HG02973 (cell line): Measurements from ENCODE around the gene ASB12.
"Not testable (repeated sequence)": the region's sequence is repeated elsewhere in the genome, so short reads cannot be mapped to it uniquely, and the experiment has no call there.

Experiments used
- ATAC-seq: cut with Tn5 transposase; IDR thresholded peaks from one replicate; pipeline ENCODE4 v1.9.1; 2021; ENCODE audit warnings: moderate library complexity; ENCODE audit not compliant: unreplicated experiment

ASB12 gene

GRCh38 chrX:64230123-64230970, at the start of gene ASB12:
Gene ASB12, minus strand, starts transcription at chrX:64230607. Its CDS starts 4,957 bp downstream, at chrX:64225650.
- no peak for ATAC-seq

GRCh38 chrX:64265265-64265664, 34.9 kb upstream of the ASB12 start:
- ATAC-seq = no peak

GRCh38 chrX:64229154-64229553, 1.3 kb downstream of the ASB12 start:
- ATAC-seq = no peak

GRCh38 chrX:64218023-64218422, 12.4 kb downstream of the ASB12 start:
- no peak for ATAC-seq

GRCh38 chrX:64213989-64214388, 16.4 kb downstream of the ASB12 start:
- ATAC-seq = not testable (repeated sequence)

GRCh38 chrX:64206556-64207162, 23.7 kb downstream of the ASB12 start:
- no peak for ATAC-seq

- ATAC-seq = peak; percentile 86
Measured at GRCh38 chrX:64205735-64206501, 24.5 kb downstream of the ASB12 start.

- peak; percentile 45 for ATAC-seq
Measured at GRCh38 chrX:64205441-64205734, 25.0 kb downstream of the ASB12 start, which contains the start of gene AMER1. Gene AMER1, minus strand, starts transcription at chrX:64205708. Its CDS starts 12,422 bp downstream, at chrX:64193286.

- peak; percentile 4 for ATAC-seq
Measured at GRCh38 chrX:64204701-64205440, 25.5 kb downstream of the ASB12 start.

GRCh38 chrX:64204252-64204651, 26.2 kb downstream of the ASB12 start:
- ATAC-seq = no peak

GRCh38 chrX:64202808-64203325, 27.5 kb downstream of the ASB12 start:
- no peak for ATAC-seq

- ATAC-seq = no peak
Measured at GRCh38 chrX:64198036-64198435, 32.4 kb downstream of the ASB12 start.

- ATAC-seq = no peak
Measured at GRCh38 chrX:64196606-64197005, 33.8 kb downstream of the ASB12 start.

GRCh38 chrX:64195862-64196261, 34.5 kb downstream of the ASB12 start:
- no peak for ATAC-seq

- no peak for ATAC-seq
Measured at GRCh38 chrX:64192673-64193072, 37.7 kb downstream of the ASB12 start.

GRCh38 chrX:64192040-64192439, 38.4 kb downstream of the ASB12 start:
- no peak for ATAC-seq

- no peak for ATAC-seq
Measured at GRCh38 chrX:64191281-64192010, 39.0 kb downstream of the ASB12 start.

- no peak for ATAC-seq
Measured at GRCh38 chrX:64190136-64190740, 40.2 kb downstream of the ASB12 start.

GRCh38 chrX:64188901-64189300, 41.5 kb downstream of the ASB12 start:
- no peak for ATAC-seq

- ATAC-seq = no peak
Measured at GRCh38 chrX:64187762-64188150, 42.7 kb downstream of the ASB12 start.
